GM21786 (cell line): ENCODE measurements around the gene ANKDD1A.

Experiments
- ATAC-seq: cut with Tn5 transposase; IDR thresholded peaks from one replicate; pipeline ENCODE4 v1.9.1; 2021; ENCODE audit not compliant: unreplicated experiment

ANKDD1A gene

DNA sequence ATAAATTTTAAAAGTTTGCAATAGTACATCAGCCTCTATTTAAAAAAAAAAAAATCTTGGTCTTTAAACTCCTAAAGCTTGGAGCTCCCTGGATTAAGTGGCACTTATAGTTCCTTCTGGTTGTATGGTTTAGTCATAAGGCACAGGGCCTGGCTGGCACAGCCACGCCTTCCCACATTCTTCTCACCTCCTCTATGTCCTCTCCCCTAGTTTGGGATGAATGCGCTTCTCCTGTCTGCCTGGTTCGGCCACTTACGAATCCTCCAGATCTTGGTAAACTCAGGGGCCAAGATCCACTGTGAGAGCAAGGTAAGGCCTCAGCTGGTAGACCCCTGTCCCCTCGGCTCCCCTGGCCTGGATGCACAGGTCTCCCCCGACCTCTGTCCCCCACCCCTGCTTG, 10.0 kb downstream of the ANKDD1A start:
- no peak for ATAC-seq

DNA sequence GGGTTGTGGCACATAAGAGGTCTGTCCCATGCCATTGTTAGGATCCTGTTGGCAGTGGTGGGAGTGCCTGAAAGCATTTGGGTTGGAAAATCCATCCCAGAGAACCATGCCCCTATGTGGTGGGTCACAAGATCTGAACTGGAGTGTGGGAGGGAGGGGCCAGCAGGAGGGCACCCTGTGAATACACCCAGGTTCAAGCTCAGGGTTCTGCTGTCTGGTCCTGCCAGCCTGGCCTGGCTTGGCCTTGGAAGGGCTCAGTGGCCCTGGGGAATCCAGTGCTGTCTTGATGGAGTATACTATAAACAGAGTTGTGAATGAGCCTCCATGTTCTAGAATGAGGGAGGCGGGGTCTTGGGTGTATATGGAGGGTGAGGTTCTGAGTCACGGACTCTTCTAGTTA, 11.8 kb downstream of the ANKDD1A start:
- no peak for ATAC-seq

DNA sequence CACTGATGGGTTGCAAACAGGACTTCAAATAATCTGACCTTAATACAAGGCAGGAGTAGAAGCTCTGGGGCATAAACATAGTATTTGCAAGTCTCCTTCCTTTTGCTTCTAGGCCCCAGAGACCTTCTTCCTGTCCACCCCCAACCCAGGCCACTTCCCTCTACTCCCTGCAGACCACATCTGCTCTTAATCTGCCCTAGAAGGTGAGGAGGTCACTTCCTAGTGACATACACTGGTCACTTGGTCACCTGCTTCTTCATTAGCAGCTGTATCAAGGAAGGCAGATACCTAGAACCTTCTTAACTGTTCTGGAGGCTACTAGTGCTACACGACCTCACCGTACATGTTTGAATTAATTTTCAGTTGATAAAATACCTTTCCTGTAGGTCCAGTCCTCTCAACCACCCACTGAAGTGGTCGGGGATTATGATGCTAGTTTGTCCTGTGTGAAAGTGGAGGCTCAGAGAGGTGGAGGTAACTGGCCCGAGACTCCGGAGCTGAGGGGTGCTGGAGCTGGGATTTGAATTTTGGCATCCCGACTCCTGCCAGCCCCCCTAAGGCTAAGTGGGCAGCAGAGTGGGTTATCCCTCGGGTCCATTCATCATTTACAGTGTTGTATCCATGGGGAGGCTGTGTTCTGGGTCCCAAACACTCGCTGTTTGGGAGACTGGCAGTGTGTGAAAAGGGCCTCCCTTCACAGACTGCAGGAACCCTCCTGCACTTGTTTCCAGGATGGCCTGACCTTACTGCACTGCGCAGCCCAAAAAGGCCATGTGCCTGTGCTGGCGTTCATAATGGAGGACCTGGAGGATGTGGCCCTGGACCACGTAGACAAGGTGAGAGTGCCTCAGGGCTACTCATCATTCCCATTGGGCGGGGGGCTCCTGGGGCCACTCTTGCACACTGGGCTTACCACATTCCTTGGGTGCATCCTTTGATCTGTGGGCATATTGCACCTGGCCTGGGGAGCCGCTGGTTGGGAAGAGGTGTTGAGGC, 13.9 kb downstream of the ANKDD1A start:
- no peak for ATAC-seq

DNA sequence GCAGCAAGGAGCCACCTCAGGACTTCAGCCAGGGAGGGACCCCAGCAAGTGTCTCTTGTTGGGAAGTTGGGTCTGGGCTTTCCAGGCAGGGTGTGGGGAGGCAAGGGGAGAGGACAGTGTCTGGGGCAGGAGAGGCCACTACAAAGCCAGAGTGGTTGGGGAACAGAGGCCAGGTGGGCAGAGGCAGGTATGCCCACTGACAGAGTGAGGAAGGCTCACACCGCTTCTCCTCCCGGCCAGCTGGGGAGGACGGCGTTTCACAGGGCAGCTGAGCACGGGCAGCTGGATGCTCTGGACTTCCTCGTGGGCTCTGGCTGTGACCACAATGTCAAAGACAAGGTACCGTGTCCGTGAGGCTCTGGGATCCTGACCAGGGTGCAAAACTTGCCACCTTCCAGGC, 15.0 kb downstream of the ANKDD1A start:
- no peak for ATAC-seq

DNA sequence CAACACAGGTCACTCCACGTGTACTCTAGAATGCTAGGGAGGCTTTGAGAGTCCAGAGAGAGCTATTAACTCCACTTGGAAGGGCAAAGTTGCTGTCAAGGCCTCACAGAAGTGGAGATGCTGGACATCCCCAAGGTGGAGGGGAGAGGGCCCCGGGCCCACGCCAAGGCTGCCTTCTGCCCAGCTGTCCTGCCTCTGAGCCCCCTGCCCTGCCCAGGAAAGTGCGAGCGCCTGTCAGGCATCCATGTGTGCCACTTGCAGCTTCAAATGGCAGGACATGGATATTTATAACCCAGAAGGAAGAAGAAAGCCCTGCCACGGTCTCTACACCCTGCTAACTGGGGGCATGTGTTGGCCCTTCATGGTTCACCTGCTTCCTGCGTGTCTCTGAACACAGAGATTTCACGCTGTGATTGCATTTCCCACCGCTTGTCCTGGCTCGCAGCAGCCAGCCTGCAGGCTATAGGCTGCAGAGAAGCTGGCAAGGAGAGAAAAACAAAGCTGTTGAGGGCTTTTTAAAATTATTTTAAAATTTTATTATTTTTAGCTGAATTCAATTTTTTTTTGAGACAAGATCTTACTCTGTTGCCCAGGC, 17.0 kb downstream of the ANKDD1A start:
- no peak for ATAC-seq

DNA sequence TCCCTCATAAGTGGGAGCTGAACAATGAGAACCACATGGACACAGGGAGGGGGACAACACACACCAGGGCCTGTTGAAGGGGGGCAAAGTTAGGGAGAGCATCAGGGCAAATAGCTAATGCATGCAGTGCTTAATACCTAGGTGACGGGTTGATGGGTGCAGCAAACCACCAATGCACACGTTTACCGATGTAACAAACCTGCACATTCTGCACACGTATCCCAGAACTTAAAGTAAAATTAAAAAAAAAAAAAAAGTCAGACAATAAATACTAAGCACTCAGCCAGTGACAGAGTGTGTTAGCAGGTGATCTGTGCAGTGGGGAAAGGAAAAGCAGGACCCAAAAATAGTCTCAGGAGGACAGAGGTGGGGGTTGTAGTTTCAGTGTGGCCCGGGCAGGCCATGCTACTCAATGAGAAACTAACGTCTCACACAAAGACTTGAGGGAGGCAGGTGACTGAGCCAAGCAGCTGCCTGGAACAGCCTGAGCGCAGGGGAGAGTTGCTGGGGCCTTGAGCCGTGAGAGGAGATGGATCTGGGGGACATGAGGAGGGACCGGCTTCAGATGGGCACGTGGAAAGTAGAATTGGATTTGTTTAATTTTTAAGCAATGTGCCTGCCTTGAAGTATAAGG, 18.4 kb downstream of the ANKDD1A start:
- peak; percentile 61 for ATAC-seq

DNA sequence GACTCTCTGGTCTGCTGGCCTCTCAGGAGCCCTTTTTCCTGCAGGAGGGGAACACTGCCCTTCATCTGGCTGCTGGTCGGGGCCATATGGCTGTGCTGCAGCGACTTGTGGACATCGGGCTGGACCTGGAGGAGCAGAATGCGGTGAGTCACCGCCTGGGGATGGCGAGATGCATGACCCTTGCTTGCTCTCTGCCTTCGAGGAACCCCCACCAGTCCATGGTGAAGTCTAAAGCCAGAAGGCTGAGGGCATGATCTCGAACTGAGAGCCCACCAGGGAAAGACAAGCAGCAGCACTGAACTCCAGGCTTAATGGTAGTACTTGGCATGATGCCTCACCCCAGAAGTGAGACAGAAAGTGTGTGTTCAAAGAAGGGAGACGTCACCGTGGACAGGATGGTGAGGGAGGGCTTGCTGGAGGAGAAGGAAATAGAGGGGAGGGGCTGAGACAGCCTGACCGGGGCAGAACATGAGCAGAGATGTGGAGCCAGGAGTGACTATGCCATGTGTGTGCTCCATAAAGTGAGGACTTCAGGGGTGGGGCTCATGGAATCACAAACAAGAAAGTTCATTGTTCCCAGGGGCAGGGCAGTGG, 19.2 kb downstream of the ANKDD1A start:
- no peak for ATAC-seq

DNA sequence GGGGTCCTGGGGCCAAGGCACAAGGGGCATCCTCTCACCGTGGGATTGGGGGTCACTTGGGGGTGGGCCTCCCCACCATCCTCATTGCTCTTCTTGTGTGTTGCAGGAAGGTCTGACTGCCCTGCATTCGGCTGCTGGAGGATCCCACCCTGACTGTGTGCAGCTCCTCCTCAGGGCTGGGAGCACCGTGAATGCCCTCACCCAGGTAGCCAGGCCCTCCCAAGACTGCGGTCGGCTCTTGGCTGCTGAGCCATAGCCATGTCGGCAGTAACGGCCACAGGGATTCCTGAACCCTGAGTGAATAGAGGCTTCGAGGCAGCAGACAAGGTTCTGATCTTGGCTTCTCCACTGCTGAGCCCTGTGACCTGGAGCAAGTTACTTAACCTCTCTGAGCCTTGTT, 19.7 kb downstream of the ANKDD1A start:
- no peak for ATAC-seq

DNA sequence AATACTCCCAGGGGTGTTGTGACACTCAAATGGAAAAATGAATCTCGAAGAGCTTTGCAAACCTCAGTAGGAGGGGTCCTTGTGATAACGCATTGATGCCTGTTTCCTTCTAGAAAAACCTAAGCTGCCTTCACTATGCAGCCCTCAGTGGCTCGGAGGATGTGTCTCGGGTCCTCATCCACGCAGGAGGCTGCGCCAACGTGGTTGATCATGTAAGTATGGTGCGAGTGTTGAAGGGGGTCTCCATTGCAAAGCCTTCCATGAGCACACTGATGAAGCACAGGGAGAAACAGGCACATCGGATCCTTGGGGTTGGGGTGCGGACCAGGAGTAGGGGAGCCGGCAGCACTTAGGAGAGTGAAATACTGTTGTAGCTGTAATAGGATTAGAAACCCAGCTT, 22.3 kb downstream of the ANKDD1A start:
- ATAC-seq: no peak

DNA sequence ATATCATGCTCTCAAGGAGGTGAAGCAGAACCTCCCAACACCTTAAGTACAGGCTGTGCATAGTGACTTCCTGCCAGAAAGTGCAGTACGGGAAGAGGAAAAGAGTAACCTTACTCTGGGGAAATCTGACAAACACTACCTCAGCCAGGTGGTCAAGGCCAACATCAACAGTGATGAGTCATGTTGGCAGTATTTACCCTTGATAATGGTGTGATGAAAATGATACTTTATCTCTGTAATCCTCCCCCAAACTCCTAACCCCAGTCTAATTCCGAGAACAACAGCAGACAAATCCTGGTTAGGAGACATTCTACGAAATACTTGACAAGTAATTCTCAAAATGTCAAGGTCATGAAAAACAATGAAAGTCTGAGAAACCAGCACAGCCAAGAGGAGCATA, 26.5 kb downstream of the ANKDD1A start:
- no peak for ATAC-seq

DNA sequence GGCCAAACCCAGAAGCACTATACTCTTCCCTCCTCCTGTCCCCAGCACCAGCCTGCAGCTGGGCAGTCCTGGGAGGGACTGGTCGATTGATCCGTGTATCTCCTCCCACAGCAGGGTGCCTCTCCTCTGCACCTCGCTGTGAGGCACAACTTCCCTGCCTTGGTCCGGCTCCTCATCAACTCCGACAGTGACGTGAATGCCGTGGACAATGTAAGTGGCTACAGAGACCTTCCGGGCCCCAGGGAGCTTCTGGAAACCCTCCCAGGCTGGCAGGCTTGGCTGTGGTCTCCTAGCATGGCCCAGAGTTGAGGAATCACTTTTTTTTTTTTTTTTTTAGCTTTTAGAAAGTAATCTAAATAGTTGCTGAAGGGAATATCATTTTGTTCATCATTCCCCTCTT, 30.7 kb downstream of the ANKDD1A start:
- no peak for ATAC-seq

DNA sequence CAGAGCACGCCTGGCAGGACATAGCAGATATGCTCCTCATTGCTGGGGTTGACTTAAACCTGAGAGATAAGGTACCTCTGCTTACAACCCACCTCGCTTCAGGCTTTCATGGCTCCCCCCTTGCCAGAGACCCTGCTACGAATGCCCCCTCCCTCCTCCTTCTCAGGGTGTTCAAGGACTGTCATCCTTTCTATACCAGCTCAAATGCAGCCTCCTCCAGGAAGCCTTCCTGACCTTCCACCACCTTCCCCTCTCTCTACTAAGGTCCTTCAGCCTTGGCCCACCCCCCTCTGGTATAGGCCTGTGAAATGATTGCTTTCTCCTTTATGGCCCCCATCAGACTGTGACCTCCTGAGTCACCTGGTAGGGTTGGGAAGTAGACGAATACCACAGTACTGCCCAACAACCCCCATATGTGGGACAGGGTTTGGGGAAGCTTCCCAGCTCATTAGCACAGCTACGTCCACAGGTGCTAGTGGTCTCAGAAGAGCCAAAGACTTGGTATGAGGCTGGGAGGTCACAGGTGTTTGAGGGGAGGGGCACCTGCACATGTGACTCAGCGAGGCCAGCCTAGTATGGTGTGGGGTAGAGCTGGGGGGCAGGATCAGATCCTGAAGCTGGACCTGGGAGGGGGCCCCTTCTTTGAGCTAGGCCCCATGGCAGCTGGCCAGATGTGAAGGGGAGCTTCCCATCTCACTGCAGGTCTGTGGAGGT, 32.0 kb downstream of the ANKDD1A start:
- no peak for ATAC-seq

DNA sequence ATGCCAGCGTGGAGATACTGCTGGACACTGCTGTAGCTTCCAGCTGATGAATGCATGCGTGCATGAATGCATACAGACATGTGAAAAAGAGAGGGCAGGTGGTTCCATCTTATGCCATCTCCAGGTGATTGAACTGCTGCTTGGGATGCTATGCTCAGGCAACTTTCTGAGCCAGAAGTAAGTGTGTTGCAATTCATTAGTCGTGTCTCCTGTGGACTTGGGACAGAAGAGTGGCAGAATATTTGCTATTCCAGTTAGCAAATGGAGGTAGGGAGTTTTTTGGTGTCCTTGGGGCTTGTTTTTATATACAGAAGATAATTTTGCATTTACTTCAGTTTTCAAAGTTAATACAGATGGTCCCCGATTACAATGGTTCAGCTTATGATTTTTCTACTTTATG, 33.3 kb downstream of the ANKDD1A start:
- ATAC-seq: no peak

DNA sequence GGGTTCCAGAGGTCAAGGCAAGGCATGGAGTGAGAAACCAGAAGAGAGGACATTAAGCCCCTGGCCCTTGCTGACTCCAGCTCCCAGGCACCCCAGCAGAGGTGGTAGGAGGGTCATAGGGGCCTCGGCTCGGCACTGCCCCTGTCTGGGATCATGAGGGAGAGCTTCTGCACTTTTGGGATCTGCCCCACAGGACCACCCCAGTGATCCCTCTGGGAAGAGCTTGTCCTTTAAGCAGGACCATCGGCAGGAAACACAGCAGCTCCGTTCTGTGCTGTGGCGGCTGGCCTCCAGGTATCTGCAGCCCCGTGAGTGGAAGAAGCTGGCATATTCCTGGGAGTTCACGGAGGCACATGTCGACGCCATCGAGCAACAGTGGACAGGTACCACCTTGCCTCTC, 35.5 kb downstream of the ANKDD1A start:
- ATAC-seq: no peak

DNA sequence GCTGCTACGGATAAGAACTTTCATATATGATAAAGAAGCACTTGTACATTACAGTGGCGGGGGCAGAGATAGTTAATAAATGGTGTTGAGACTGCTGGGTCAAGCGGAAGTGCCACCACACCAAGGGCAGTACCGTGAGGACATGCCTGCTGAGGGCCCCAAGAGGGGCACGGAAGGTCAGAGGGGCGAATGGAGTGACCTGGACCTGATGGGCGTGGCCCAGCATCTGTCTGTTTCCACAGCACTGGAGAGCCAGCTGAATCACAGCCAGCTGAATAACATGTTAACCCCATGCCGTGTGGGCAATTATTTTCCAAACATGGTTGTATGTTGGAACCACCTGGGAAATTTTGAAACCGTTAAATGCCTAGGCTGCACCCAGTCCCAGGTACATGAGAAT, 37.2 kb downstream of the ANKDD1A start:
- ATAC-seq: no peak

DNA sequence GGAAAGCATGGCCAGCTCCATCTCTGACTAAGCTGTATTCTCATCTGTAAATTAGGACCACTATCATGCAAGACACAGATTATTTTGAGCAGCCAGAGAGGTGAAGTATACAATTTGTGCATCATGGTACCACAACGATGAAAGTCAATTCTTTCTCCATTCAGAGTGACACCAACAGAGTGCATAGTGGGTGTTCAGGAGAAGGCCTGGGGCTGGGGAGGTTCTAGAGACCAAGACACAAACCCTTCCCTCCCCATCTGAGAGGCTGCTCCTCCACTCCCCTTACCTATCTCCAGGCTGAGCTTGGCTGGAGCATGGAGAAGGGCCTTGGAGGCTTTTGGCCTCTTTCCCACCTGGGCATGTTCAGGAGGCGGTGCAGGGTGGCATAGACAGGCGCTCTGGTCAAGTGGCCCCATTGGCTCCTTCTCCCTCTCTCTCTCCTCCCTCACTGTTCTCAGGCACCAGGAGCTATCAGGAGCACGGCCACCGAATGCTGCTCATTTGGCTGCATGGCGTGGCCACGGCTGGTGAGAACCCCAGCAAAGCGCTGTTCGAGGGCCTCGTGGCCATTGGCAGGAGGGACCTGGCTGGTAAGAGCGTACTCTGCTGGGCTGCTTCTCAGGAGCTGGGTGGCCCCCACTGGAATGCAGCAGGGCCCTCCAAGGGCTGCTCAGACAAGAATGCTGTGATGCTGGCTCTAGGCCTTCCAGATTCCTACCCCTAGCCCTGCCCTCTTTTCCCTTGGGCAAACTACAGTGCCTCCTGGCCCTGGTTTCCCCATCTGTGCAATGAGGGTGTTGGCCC, 37.9 kb downstream of the ANKDD1A start:
- ATAC-seq: no peak

DNA sequence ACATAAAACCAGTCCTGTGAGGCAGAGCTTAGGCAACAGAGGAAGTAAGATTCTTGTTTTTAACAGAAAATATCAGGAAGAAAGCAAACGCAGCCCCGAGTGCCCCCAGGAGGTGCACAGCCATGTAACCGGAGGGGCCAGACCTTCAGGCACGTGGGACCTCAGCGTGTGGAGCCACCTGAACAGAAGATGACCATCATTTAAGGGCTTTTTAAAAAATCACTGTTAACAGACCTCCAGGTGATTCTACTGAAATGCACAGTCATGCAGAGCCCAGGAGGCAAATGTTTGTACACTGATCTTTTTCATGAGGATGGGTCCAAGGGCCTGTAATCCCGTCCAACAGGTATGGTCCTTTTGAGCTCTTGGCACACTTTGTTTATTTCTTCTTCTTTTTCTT, 39.2 kb downstream of the ANKDD1A start:
- ATAC-seq: no peak

DNA sequence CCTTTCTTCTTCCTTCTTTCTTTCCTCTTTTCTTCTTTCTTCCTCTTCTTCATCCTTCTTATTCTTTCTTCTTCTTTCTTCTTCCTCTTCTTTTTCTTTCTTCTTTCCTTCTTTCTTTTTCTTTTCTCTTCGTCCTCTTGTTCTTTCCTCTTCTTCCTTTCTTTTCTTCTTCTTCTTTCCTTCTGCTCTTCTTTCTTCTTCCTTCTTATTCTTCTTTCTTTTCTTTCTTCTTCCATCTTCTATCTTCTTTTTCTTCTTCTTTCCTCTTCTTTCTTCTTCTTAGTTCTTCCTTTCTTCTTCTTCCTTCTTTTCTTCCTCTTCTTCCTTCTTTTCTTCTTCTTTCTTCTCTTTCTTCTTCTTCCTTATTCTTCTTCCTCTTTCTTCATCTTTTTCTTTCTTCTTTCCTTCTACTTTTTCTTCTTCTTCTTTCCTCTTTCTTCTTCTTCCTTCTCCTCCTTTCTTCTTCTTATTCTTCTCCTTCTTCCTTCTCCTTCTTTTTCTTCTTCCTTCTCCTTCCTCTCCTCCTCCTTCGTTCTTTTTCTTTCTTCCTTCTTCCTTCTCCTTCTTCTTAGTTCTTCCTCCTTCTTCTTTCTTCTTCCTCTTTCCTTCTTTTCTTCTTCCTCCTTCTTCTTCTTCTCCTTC, 40.2 kb downstream of the ANKDD1A start:
- no peak for ATAC-seq

DNA sequence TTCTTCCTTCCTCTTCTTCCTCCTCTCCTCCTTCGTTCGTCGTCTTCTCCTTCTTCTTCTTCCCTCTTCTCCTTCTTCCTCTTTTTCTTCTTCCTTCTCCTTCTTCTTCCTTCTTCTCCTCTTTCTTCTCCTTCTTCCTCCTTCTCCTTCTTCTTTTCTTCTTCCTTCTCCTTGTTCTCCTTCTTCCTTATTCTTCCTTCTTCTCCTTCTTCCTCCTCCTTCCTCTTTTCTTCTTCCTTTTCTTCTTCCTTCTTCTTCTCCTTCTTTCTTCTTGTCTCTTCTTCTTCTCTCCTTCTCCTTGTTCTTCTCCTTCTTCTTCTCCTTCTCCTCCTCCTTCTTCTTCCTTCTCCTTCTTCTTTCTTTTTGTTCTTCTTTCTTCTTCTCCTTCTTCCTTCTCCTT, 42.7 kb downstream of the ANKDD1A start:
- no peak for ATAC-seq

DNA sequence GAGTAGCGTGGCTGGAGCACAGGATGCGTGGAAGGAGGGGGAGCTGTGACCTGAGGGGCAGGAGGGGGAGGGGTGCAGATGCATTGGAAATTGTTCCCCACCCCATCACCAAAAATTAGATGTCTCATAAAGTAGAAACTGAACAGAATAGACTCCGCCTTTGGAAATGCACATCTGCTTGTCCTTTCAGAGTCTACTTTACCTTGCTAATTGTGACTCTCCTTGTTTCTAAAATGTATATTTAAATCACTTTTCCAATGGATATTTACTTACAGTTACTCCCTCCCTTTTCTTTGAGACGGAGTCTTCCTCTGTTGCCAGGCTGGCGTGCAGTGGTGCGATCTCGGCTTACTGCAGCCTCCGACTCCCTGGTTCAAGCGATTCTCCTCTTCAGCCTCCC, 47.4 kb downstream of the ANKDD1A start:
- no peak for ATAC-seq
